T-helper 2 cell treated with Interferon-gamma antibody and Interleukin-4, amounts not matched to agents 100 ng/mL and 5 ng/mL, for 36 hours (primary cell): ENCODE results near the gene RASGEF1B. TPM values are rescaled to one million over a fixed set of nuclear protein-coding genes. Genes with fewer than 3 reads are reported as not detected.

Source experiments
- intact Hi-C: fragments of 100-400 bp; cut with micrococcal nuclease; formaldehyde crosslinking; loops from one replicate; pipeline ENCODE4 v1.15.1; 2023
- total RNA-seq: library from RNA; stranded (reverse); gene quantifications from 2 replicates; pipeline ENCODE4 v1.2.3, GENCODE V29; 2022

The RASGEF1B gene
- total RNA-seq: 0.57 and 1.1 TPM in 2 replicates

DNA sequence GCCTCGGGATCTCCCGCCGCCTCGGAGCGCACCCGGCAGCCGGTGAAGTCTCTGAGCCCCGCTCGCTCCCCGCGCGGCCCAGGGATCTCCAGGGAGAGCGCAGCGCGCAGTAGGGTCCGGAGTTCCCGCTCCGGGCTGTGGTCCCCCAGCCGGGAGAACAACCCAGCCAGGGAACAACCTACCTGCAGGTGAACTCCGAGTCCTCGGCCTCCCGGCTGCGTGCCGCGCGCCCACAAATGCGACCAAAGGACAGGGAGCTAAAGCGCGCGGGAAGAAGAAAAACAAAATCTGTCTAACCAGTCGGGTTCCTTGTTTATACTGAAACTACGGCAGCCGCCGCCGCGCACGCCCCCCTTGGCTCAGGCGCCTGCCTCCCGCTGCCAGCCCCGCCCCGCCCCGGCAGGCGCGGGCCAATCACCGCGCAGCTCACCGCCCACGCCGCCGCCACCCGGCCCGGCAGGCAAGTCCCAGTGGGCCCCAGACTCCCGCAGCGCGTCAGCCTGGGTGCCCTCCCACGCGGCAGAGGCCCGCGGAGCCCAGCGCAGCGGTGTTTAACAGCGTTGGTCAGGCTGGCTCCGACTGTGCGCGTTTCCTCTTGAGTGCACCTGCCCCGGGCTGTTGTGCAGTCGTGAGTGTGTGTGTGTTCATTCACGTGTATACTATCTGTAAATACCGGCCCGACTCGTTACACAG is at the start of gene RASGEF1B:
RASGEF1B (minus strand) TSS at position 320 of the 693 bp plus-strand sequence. CDS start 12,399 bp downstream, outside the sequence.
- intact Hi-C loops: loop anchor here (1.0 to 5.0 kb wide), 7 partner anchors 21 to 901 kb away; partner anchors contain the start of gene HNRNPD

GRCh38 chr4:81519856-81520255 is 48.1 kb upstream of the RASGEF1B start:
- intact Hi-C loops: no loop called here

- intact Hi-C loops: no loop called here
These were observed 47.7 kb upstream of the RASGEF1B start for GRCh38 chr4:81519427-81519773.

DNA sequence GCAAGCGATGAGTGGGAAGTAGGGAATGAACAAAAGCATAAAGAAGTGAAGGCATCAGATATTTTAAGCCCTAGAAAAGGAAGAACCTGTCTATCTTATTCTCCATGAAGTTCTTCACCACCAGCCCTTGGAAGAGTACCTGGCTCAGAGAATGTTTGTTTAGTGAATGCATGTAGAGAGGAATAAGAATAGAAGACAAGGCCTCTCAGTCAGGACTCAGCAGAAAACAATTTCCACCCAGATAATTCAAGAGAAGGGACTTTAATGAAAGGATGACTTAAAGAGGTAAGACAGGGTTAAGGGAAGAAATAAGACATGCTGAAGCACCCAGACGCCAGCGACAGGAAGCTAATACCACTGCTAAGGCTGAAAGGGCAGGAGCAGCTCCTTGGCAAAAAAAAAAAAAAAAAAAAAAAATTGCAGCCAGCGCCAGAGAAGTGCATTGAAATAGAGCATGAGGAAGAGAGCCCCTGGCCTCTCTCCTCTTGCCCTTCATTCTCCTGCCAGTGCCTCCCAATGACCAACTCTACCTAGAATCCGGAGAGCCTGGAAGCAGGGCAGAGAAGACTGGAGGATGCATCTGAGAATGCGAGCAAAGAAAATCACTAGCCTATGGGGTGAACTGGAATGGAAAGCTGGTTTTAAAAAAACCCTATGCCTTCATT is 47.2 kb upstream of the RASGEF1B start:
- intact Hi-C loops: no loop called here

DNA sequence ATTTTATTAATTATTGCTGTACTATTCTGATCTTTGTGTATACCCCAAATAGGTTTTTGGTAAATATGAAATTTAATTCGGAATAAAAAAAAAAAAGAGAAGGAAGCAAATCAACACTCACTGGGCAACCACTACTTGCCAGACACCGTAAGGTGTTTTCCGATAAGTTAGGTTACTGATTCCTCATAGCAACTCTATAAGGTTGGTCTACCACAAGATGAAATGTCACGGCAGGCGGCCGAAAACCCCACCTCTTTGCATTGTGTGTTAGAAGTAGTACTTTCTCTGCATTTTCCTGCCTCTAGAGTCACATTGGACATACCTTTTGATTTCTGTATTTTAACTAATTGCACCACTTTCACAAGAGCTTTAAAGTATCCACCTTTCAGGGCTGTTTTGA is 44.5 kb upstream of the RASGEF1B start:
- intact Hi-C loops: no loop called here

DNA sequence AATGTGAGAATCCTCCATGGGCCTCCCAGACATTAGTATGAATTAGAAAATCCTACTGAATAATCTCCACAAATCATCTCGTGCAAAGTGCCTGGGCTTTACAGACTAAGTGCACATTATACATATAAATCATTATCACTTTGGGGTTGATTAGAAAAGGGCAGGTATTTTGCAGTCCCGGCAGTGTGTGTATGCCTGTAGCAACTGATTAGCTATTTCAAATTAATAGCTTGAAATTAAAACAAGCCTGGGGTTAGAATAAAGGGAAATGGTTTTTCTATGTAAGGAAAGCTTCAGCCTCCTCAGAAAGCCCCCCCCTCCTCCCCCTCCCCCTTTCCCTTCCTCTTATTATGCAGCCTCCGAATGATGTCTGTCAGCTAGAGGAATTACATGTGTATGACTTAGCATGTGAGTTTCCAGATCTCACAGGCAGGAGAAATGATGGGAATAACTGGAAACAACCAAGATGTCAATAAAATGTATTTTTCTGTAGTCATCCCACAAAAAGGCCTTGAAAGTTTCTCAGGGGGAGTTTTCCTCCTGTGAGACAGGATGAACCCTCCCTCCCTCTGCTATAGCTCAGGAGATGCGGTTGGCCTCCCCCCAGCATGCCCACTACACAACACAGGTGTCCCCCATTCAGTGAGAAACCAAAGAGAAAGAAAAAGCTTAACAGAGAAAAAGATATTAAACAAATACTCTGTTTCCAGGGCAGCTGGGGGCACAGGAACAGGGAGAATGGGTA is 41.2 kb upstream of the RASGEF1B start:
- intact Hi-C loops: no loop called here

DNA sequence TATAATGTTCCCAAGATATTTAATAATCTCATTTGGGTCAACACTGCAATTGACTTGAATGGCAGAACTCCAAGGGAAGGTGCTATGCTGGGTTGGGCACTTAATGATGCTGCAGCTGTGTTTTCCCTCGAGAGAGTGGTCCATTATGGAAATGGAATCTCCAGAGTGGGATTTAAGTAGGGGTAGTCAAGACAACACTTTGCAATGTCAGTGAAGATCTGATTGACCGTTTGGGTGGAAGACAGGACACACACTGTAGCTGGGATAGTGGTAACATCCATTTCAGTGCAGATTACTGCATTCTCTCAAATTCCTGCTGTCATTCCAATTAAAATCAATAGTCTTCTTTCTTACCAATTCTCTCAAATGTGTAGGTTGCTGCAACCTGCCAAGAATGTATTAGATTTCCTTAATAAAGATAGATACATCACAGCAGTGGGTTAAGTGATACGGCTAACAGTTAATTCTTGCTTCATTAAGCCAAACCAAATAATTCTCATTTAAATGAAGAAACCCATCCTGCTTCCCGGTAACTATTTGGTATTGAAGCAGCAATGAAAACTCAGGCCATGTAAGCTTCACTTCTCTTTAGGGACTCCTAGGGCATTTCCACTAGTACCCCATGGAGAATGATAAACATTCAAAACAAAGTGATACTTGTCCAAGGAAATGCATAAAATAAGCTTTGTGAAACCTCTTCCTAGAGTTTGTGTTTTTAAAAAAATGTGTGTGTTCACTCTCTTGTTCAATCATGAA is 40.5 kb upstream of the RASGEF1B start:
- intact Hi-C loops: no loop called here

DNA sequence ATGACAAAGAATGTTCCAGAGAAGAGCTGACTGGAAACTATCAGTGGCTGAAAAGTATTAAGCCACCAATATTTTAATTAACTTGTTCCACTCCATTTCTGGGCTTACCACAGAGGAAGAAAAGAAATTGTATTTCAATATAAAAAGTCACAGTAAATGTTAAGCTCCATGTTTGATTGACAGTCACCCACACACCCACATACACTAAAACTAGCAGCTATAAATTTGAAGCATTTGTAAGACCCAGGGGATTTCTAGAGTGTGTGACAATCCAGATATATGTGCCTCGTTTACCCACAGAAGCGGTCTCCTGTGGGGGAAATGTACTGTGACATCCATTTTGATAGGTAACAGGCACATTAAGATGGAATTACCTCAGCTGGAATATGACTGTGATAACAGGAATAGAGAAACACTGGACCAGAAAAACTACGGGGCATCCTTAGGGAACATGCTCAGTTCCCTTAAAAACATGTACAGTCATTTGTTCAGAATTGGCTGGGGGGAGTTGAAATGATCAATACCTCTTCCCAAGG is 39.0 kb upstream of the RASGEF1B start:
- intact Hi-C loops: loop anchor here (2.0 kb wide), 1 partner anchor 18 kb away; no protein-coding TSS in a partner anchor

- intact Hi-C loops: loop anchor here (2.0 to 5.0 kb wide), 2 partner anchors 17 to 38 kb away; partner anchors contain the start of gene RASGEF1B
These were observed 38.1 kb upstream of the RASGEF1B start for GRCh38 chr4:81509822-81510221.

DNA sequence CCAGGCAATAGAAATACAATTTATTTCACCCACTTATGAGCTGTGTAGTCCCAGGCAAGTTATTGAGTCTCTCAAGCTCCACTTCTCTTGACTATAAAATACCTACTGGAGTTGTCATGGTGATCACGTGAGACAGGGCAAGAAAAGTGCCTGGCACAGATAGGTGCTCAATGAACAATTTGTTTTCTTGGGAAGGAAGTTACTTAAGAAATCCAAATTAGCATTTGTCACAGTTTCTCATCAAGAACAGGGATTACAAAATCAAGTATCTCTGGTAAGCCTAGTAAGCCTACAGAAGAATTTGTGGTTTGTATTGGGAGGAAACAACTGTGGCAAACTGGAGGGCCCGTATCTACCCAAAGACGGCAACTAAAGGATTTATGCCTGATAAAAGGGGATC is 37.5 kb upstream of the RASGEF1B start:
- intact Hi-C loops: loop anchor here (5.0 kb wide), 1 partner anchor 37 kb away; the partner anchor contains the start of gene RASGEF1B

GRCh38 chr4:81508411-81509185 is 36.9 kb upstream of the RASGEF1B start:
- intact Hi-C loops: loop anchor here (5.0 kb wide), 1 partner anchor 36 kb away; the partner anchor contains the start of gene RASGEF1B

- intact Hi-C loops: loop anchor here (5.0 kb wide), 1 partner anchor 35 kb away; the partner anchor contains the start of gene RASGEF1B
These were observed 35.8 kb upstream of the RASGEF1B start for GRCh38 chr4:81507530-81507929.

GRCh38 chr4:81506731-81507130 is 35.0 kb upstream of the RASGEF1B start:
- intact Hi-C loops: loop anchor here (5.0 kb wide), 1 partner anchor 34 kb away; the partner anchor contains the start of gene RASGEF1B

DNA sequence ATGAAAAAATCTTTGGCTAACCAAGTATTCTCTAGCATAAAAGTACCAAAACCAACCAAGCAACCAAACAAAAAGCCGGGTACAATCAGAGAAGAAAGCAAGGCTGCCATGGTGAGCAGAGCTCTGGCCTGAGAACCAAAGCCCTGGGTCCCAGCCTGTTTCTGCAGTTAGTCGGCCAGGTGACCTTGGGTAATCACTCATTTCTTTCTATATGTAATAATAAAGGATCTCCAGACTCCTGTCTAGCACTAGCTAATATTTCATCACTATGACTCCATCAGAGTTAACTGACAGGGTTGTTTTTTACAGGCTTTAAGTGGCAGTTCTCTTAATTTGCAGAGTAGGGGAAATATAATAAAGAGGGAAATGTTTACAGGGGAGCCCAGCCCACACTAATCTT is 34.0 kb upstream of the RASGEF1B start:
- intact Hi-C loops: loop anchor here (1.0 to 5.0 kb wide), 2 partner anchors 13 to 33 kb away; partner anchors contain the start of gene RASGEF1B

DNA sequence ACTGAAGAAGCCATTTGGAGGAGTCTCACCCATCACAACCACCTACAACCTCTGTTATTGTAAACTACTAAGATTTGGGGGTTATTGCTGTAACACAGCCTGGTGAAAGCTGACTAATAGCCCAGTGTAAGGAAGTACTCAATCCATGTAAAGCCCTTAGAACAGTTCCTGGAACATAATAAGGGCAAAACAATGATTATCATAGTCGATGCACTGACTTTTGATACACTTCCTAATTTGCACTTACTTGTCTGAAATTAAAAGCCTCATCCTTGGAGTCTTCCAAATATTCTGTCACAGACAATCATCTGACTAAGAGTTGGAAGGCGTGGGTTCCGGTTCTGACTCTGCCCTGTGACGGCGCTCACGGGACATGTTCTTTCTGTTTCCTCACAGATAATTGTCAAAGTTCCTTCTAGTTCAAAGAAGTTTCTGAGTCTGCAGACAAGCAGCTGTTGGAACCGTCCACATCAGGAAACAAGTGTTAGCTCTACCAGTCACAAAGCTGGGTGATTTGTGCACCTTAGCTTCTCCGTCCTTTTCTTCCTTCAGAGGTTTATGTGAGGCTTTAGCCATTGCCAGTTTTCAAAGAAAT is 33.4 kb upstream of the RASGEF1B start:
- intact Hi-C loops: loop anchor here (1.0 to 5.0 kb wide), 2 partner anchors 13 to 33 kb away; partner anchors contain the start of gene RASGEF1B

GRCh38 chr4:81504112-81505003 is 32.7 kb upstream of the RASGEF1B start:
- intact Hi-C loops: loop anchor here (1.0 to 5.0 kb wide), 2 partner anchors 12 to 32 kb away; partner anchors contain the start of gene RASGEF1B

GRCh38 chr4:81503586-81503985 is 31.9 kb upstream of the RASGEF1B start:
- intact Hi-C loops: no loop called here

DNA sequence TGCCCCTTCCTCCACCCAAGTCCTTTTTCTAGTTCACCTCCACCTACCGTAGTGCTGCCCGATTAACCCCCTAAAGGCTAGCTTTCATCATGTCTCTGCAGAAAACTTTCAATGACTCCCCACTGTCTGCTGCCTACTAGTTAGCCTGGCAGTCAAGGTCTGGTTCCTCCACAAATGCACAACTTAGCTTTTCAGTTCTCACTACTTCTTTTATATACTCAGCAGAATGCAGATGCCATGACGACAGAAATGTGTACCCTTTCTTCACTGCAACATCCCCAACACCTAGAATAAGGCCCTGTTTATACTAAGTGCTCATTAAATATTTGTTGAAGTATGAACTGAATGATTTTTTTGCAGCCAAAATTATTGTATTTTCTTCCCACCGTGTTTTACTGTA is 30.9 kb upstream of the RASGEF1B start:
- intact Hi-C loops: no loop called here
